ENCODE measurements around the gene RUFY4.

DNA sequence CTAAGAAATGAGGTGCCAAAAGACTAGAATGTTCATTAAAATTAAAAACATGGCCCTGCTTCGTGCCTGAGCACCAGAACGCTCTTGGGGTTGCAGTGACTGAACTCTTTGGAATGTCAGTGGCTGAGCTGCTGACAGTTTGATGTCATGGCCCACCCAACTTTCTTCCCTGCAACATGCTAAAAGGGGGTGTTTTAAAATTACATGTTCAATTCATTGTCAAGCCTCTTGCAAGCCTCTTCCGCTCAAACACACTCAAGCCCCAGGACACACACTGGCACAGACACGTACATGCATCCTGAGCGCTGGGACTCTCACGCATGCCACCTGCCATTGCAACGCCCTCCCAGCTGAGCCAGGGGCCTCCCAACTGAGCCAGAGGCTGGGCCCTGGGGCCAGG is 12.6 kb downstream of the RUFY4 start:
- TF ChIP-seq POLR2A (IDR thresholded peaks at IDR 0.05; ENCODE audit: low read length): no peak
- no peak for TF ChIP-seq GATA1 (IDR thresholded peaks at IDR 0.05; ENCODE audit: low read depth, low read length)

All from erythroblast (primary cell).